RWPE1 (cell line): ENCODE data around the gene SFRP4.

ENCODE experiments used
- CTCF ChIA-PET: fragments of 350-600 bp; sonication (Branson Sonifier 250); formaldehyde crosslinking; extraction: SDS; loops from one replicate; lab custom pipeline; 2021; lab: Yijun Ruan, JAX
- POLR2A ChIA-PET: fragments of 400-600 bp; formaldehyde crosslinking; extraction: SDS; loops from one replicate; lab custom pipeline; 2020; ENCODE audit warnings: antibody characterized with exemption; ENCODE audit not compliant: low non-redundant PET; lab: Yijun Ruan, JAX
- DNase-seq: peaks from one replicate; pipeline ENCODE4 v3.0.0; 2012; ENCODE audit warnings: low spot score
- H3K27ac ChIP-seq: fragments of 450-650 bp; 2 replicates; pipeline ENCODE4 v1.5.1; 2017
- CTCF ChIP-seq: fragments of 450-650 bp; conservative IDR thresholded peaks from 2 replicates; pipeline ENCODE4 v1.5.1; 2017; ENCODE audit warnings: low read depth, mild to moderate bottlenecking

Gene SFRP4

GRCh38 chr7:37952240-37952639 is 35.6 kb upstream of the SFRP4 start:
- ChIA-PET POLR2A (no interaction called here), CTCF (no interaction called here)

GRCh38 chr7:37947941-37948210 is 31.3 kb upstream of the SFRP4 start:
- no peak for DNase-seq
- CTCF ChIA-PET, result interaction anchor here (0.6 kb wide), 1 partner anchor 928 kb away, joined by 3 read pairs; no protein-coding TSS in a partner anchor
- POLR2A ChIA-PET, result no interaction called here
- no peak overlapping the region for H3K27ac ChIP-seq
- no peak for TF ChIP-seq CTCF

More at GRCh38 chr7:37952240-37952639, 35.6 kb upstream of the SFRP4 start:
- DNase-seq, result no peak
- TF ChIP-seq CTCF, result no peak
- H3K27ac ChIP-seq, result no peak overlapping the region

GRCh38 chr7:37947138-37947940 is 30.7 kb upstream of the SFRP4 start:
- DNase-seq, result no peak
- ChIA-PET CTCF (interaction anchor here (0.7 kb wide), 1 partner anchor 1305 kb away, joined by 3 read pairs; no protein-coding TSS in a partner anchor), POLR2A (no interaction called here)
- TF ChIP-seq CTCF, result no peak
- H3K27ac ChIP-seq, result no peak overlapping the region

- ChIA-PET POLR2A (no interaction called here), CTCF (no interaction called here)
- H3K27ac ChIP-seq, result no peak overlapping the region
- TF ChIP-seq CTCF, result no peak
- no peak for DNase-seq
Measured at GRCh38 chr7:37945336-37945735, 28.7 kb upstream of the SFRP4 start.

GRCh38 chr7:37944737-37945054 is 28.1 kb upstream of the SFRP4 start:
- no peak for DNase-seq
- POLR2A ChIA-PET, result no interaction called here
- TF ChIP-seq CTCF, result no peak
- CTCF ChIA-PET, result no interaction called here
- H3K27ac ChIP-seq, result no peak overlapping the region

- CTCF ChIA-PET, result no interaction called here
- no peak for TF ChIP-seq CTCF
- no peak overlapping the region for H3K27ac ChIP-seq
- POLR2A ChIA-PET, result no interaction called here
- DNase-seq, result no peak
Measured at GRCh38 chr7:37943905-37944736, 27.5 kb upstream of the SFRP4 start.
